DOHH2 (cell line): ENCODE results near the gene GALNT17.

Experiments
- H3F3A ChIP-seq: fragments of 200-600 bp; sonication (generic), shearing (Covaris generic); 2 replicates; pipeline ENCODE4 v1.6.0; 2016; ENCODE audit warnings: antibody characterized with exemption, mild to moderate bottlenecking; ENCODE audit not compliant: control insufficient read depth, insufficient read depth
- H3K27ac ChIP-seq: fragments of 200-600 bp; sonication (generic); 2 replicates; pipeline ENCODE4 v1.5.1; 2014; ENCODE audit warnings: low read depth, mild to moderate bottlenecking, low read length, moderate library complexity
- H3K27me3 ChIP-seq: fragments of 200-600 bp; sonication (generic); 2 replicates; pipeline ENCODE4 v1.6.1; 2014; ENCODE audit warnings: mild to moderate bottlenecking, low read length, mixed read lengths; ENCODE audit not compliant: control insufficient read depth
- H3K36me3 ChIP-seq: fragments of 200-600 bp; sonication (generic); 2 replicates; pipeline ENCODE4 v1.6.1; 2014; ENCODE audit warnings: mild to moderate bottlenecking, low read length, moderate library complexity, mixed read lengths; ENCODE audit not compliant: control insufficient read depth
- H3K4me1 ChIP-seq: fragments of 200-600 bp; sonication (generic); 2 replicates; pipeline ENCODE4 v1.6.1; 2014; ENCODE audit warnings: mild to moderate bottlenecking, low read length, mixed read lengths; ENCODE audit not compliant: control insufficient read depth
- H3K4me2 ChIP-seq: fragments of 200-600 bp; sonication (generic); 2 replicates; pipeline ENCODE4 v1.6.0; 2014; ENCODE audit warnings: mild to moderate bottlenecking, low read length, moderate library complexity
- H3K4me3 ChIP-seq: fragments of 200-600 bp; sonication (generic); 2 replicates; pipeline ENCODE4 v1.5.1; 2014; ENCODE audit warnings: mild to moderate bottlenecking, low read length, mixed read lengths
- H3K79me2 ChIP-seq: fragments of 200-600 bp; sonication (generic); 2 replicates; pipeline ENCODE4 v1.6.1; 2014; ENCODE audit warnings: mild to moderate bottlenecking, low read length, mixed read lengths; ENCODE audit not compliant: control insufficient read depth
- H3K9me2 ChIP-seq: fragments of 200-600 bp; sonication (generic); replicated peaks from 2 replicates; pipeline ENCODE4 v1.6.1; 2014; ENCODE audit warnings: mild to moderate bottlenecking, low read length, mixed read lengths; ENCODE audit not compliant: control insufficient read depth
- H3K9me3 ChIP-seq: fragments of 200-600 bp; sonication (generic); 2 replicates; pipeline ENCODE4 v1.6.1; 2014; ENCODE audit warnings: antibody characterized with exemption, low read length, mixed read lengths; ENCODE audit not compliant: control insufficient read depth, insufficient read depth
- H4K20me1 ChIP-seq: fragments of 200-600 bp; sonication (generic); 2 replicates; pipeline ENCODE4 v1.6.0; 2014; ENCODE audit warnings: low read depth, mild to moderate bottlenecking, antibody characterized with exemption, low read length, moderate library complexity; ENCODE audit not compliant: control insufficient read depth, insufficient read depth
- CTCF ChIP-seq: fragments of 200-600 bp; sonication (generic); IDR thresholded peaks from one replicate; pipeline ENCODE4 v1.5.1; 2014; ENCODE audit warnings: antibody characterized with exemption, mild to moderate bottlenecking, low read depth, low read length; ENCODE audit not compliant: poor library complexity, severe bottlenecking
- EZH2phosphoT487 ChIP-seq: fragments of 200-600 bp; sonication (generic); IDR thresholded peaks from 2 replicates; pipeline ENCODE4 v1.6.1; 2017; ENCODE audit warnings: borderline replicate concordance, mild to moderate bottlenecking, antibody characterized with exemption, low read length, moderate library complexity, mixed read lengths

The GALNT17 gene

DNA sequence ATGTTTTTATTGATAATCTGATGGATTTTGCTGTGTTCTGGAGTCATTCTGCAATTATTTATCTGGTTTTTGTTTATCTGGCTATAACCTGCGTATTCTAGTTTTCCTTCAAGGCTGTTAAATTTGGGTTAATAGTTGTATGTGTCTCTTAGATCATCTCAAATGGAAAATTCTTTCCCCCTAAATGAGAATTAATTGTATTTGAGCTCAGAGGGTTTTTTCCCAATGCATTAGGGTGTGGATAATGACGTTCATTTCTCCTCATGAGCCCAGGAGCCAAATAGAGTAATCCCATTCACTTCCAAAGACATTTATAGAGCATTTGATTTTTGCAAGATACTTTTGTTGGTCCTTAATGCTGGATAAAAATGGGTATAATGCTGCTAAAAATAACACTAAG, 564.6 kb downstream of the GALNT17 start:
- no peaks in the 10 kb centered on the region for H4K20me1 ChIP-seq
- no peak for TF ChIP-seq CTCF
- TF ChIP-seq EZH2phosphoT487, result no peak
- no peaks in the 10 kb centered on the region for H3K36me3 ChIP-seq
- H3K27me3 ChIP-seq, result no peaks in the 10 kb centered on the region
- H3K4me3 ChIP-seq, result no peak overlapping the region
- no peak overlapping the region for H3K27ac ChIP-seq
- H3K9me2 ChIP-seq, result no peaks in the 10 kb centered on the region
- H3K79me2 ChIP-seq, result no peaks in the 10 kb centered on the region
- no peak overlapping the region for H3K4me2 ChIP-seq
- no peaks in the 10 kb centered on the region for H3K4me1 ChIP-seq
- no peaks in the 10 kb centered on the region for H3F3A ChIP-seq
- no peaks in the 10 kb centered on the region for H3K9me3 ChIP-seq

DNA sequence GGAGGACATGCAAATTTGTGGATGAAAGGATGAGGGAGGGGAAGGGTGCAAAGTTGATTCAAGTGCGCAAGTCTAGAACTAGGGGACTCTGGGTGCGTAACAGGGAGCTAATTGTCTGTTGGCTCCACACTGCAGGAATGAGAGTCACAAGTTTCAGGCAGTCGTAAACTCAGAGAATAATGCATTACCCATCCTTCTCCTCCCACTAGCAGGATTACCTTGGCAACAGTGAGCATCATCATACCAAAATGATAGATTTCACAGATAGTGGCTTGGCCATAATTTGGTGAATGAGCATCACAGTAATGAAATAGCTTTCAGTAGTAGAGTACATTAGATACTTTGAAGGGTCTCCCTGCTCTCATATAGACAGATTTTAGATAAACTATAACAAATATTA, 565.5 kb downstream of the GALNT17 start:
- H3K36me3 ChIP-seq, result no peaks in the 10 kb centered on the region
- no peaks in the 10 kb centered on the region for H3K27me3 ChIP-seq
- no peaks in the 10 kb centered on the region for H3K9me3 ChIP-seq
- no peaks in the 10 kb centered on the region for H3K9me2 ChIP-seq
- H3K27ac ChIP-seq, result no peak overlapping the region
- H3K79me2 ChIP-seq, result no peaks in the 10 kb centered on the region
- no peak overlapping the region for H3K4me3 ChIP-seq
- no peaks in the 10 kb centered on the region for H4K20me1 ChIP-seq
- H3F3A ChIP-seq, result no peaks in the 10 kb centered on the region
- H3K4me2 ChIP-seq, result no peak overlapping the region
- no peaks in the 10 kb centered on the region for H3K4me1 ChIP-seq
- TF ChIP-seq CTCF (no peak), EZH2phosphoT487 (no peak)

- H3K27me3 ChIP-seq, result no peaks in the 10 kb centered on the region
- H4K20me1 ChIP-seq, result no peaks in the 10 kb centered on the region
- H3K4me3 ChIP-seq, result no peak overlapping the region
- H3K4me2 ChIP-seq, result no peak overlapping the region
- TF ChIP-seq EZH2phosphoT487 (no peak), CTCF (no peak)
- H3K27ac ChIP-seq, result no peak overlapping the region
- H3K9me2 ChIP-seq, result no peaks in the 10 kb centered on the region
- H3F3A ChIP-seq, result no peaks in the 10 kb centered on the region
- no peaks in the 10 kb centered on the region for H3K9me3 ChIP-seq
- no peaks in the 10 kb centered on the region for H3K79me2 ChIP-seq
- H3K4me1 ChIP-seq, result no peaks in the 10 kb centered on the region
- no peaks in the 10 kb centered on the region for H3K36me3 ChIP-seq
Observed at GRCh38 chr7:71705217-71705616, 573.3 kb downstream of the GALNT17 start.
